ENCODE measurements around the gene RCE1.

DNA sequence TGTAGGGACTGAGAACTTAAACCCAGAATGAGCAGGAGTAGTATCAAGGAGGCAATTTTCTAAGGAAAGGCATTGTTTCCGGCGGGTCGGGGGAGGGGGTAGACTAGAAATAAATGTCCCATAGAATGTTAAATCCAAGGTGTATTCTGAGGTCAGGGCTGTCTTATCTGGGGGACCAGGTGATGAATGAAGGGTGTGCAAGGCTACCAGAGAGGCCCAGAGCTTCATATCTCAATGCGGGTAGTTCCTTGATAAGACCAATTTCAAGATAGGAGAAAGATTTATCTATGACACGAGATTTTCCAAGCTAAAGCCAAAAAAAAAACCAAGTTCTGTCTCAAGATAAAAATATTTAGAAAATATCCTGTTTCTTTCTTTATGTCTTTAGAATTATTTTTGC lies 8.3 kb upstream of the RCE1 start:
- TF ChIP-seq, protein P1, sequence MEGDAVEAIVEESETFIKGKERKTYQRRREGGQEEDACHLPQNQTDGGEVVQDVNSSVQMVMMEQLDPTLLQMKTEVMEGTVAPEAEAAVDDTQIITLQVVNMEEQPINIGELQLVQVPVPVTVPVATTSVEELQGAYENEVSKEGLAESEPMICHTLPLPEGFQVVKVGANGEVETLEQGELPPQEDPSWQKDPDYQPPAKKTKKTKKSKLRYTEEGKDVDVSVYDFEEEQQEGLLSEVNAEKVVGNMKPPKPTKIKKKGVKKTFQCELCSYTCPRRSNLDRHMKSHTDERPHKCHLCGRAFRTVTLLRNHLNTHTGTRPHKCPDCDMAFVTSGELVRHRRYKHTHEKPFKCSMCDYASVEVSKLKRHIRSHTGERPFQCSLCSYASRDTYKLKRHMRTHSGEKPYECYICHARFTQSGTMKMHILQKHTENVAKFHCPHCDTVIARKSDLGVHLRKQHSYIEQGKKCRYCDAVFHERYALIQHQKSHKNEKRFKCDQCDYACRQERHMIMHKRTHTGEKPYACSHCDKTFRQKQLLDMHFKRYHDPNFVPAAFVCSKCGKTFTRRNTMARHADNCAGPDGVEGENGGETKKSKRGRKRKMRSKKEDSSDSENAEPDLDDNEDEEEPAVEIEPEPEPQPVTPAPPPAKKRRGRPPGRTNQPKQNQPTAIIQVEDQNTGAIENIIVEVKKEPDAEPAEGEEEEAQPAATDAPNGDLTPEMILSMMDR (IDR thresholded peaks at IDR 0.05): no peak
- TF ChIP-seq POLR2A (IDR thresholded peaks at IDR 0.05): no peak
